Astrocyte of the cerebellum (primary cell): ENCODE measurements around the gene TNS1.

Experiments
- DNase-seq: peaks from one replicate; pipeline ENCODE4 v3.0.0-alpha.2; 2011; ENCODE audit warnings: low read depth
- H3K4me3 ChIP-seq: 2 replicates; pipeline ENCODE4 v1.5.1; 2011; ENCODE audit warnings: mild to moderate bottlenecking, low read depth, low read length, moderate library complexity
- in situ Hi-C: cut with HindIII; loops from 2 replicates; pipeline ENCODE4 v1.10.0; 2017; ENCODE audit warnings: low sequenced_read_pairs
- TF ChIP-seq, protein P1 (sequence below): IDR thresholded peaks from 2 replicates; pipeline ENCODE4 v1.5.1; 2012; ENCODE audit warnings: low read length, low read depth, moderate library complexity, mild to moderate bottlenecking; ENCODE audit errors: missing control alignments

TNS1 gene

DNA sequence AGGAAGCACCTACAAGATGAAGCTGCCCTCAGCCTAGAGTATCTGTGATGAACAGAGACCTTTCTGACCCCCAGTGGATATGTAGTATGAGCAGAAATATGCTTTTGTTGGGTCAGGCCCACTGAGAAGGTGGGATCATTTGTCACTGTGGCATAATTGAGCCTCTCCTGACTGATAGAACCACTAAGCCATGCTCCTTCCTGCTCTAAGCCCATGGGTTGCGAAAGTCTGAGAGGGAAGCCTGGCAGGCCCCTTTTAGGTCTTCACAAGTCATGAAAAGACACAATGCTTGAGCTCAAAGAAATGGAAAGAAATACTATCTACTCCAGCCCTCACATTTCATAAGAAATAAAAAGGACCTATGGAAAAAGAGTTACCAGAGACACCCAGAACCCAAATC is 127.7 kb downstream of the TNS1 start:
- in situ Hi-C loops: no loop called here
- DNase-seq: no peak
- H3K4me3 ChIP-seq: no peak overlapping the region

DNA sequence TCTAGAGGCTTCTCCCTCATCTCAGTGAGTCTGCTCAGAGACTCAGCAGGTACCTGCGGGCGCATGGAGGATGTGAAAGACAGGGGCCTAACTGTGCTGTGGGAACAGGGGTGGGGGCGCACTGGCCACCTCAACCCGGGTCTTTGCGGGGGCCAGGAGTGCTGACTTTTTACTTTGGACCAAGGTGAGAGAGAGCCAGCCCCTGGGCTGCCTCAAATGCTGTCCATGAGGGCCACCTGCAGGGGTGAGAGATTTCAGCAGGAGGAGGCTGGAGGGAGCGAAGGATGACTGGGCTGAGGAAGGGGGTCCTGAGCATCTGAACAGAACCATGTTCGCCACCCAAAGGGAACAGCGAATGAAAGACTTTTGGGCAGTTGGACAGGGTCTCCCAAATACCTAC is 129.4 kb downstream of the TNS1 start:
- H3K4me3 ChIP-seq: no peak overlapping the region
- in situ Hi-C loops: no loop called here
- TF ChIP-seq, protein P1, sequence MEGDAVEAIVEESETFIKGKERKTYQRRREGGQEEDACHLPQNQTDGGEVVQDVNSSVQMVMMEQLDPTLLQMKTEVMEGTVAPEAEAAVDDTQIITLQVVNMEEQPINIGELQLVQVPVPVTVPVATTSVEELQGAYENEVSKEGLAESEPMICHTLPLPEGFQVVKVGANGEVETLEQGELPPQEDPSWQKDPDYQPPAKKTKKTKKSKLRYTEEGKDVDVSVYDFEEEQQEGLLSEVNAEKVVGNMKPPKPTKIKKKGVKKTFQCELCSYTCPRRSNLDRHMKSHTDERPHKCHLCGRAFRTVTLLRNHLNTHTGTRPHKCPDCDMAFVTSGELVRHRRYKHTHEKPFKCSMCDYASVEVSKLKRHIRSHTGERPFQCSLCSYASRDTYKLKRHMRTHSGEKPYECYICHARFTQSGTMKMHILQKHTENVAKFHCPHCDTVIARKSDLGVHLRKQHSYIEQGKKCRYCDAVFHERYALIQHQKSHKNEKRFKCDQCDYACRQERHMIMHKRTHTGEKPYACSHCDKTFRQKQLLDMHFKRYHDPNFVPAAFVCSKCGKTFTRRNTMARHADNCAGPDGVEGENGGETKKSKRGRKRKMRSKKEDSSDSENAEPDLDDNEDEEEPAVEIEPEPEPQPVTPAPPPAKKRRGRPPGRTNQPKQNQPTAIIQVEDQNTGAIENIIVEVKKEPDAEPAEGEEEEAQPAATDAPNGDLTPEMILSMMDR: no peak
- no peak for DNase-seq

More for the DNA sequence above, 127.7 kb downstream of the TNS1 start:
- TF ChIP-seq, protein P1: no peak

DNA sequence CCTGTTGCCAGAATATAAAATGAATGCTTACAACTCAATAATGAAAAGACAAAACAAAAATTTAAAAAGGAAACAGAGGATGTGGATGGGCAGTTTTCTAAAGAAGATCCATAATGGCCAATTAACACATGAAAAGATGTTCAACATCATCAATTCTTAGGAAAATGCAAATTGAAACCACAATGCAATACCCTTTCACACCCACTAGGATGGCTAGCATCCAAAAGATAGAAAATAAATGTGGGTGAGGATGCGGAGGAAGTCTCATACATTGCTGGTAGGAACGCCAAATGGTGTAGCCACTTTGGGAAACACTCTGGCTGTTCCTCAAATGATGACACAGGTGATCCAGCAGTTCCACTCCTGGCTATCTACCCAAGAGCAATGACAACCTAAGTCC is 130.5 kb downstream of the TNS1 start:
- DNase-seq: no peak
- no peak overlapping the region for H3K4me3 ChIP-seq
- in situ Hi-C loops: no loop called here
- TF ChIP-seq, protein P1: no peak

DNA sequence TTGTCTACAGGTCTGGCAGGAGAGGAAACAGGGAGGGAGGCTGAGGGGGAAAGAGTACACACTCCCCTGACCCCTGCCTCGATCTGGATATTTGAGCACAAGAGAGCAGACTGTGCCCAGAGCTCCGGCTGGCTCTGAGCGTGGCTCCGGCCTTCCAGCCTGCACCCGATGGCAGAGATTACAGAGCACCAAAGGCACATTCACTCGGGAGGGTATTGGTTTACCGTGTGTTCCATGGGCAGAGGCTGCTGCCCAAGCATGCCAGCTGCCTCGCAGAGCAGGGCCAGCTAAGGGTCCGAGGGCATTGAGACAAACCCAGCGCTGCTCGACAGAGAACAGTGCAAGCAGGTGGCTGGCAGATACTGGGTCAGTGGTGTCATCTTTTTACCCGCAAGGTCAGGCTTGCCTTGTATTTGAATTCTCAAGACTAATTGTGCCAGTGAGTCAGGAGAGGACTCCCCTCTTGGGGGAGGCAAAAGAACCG is 132.2 kb downstream of the TNS1 start:
- DNase-seq: no peak
- TF ChIP-seq, protein P1: no peak
- in situ Hi-C loops: no loop called here
- no peak overlapping the region for H3K4me3 ChIP-seq

DNA sequence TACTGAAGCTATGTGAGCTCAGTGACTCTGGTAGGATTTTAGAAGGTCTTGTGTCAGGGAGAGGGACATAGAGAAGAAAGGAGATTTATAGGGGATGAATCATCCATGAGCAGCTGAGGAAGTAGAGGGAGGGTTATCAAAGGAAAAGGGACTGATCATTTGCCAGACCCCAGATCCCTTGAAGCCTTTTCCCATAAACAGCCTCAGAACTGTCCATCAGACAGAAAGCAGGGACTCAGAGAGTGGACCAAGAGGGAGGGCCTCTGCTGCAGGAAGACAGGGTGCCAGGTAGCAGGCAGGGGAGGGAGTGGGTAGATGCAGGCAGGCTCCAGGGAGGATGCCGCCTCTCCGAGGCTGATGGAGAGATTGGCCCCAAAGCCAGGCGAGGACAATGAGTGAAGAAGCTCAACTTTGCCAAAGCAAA is 133.9 kb downstream of the TNS1 start:
- TF ChIP-seq, protein P1: no peak
- in situ Hi-C loops: no loop called here
- no peak for DNase-seq
- H3K4me3 ChIP-seq: no peak overlapping the region

DNA sequence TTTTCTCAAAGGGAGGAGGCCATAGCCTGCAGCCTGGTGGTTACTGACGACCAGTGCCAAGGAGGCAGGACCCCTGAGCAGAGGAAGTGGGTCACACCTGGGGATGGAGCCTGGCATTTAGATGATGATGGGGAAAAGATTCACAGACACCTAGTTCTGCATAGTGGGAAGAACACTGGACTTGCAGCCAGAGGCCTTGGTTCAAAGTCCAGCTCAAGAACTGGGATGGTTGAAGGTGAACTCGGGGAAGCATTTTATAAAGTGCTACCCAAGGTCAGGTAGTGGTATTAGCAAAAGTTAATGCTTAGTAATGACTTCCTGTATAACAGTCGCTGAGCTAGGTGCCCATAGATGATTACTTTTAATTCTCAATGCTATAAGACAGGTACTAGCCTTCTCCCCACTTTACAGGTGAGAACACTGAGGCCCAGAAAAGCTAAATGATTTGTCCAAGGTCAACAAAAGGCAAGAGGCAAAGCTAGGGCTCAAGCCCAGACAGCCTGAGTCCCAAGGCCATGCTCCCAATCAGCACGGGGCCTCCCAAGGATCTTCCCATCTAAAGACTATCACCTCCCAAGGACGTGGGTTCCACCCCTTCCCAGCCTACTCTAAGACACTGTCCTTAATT is 134.4 kb downstream of the TNS1 start:
- TF ChIP-seq, protein P1: no peak
- no peak overlapping the region for H3K4me3 ChIP-seq
- in situ Hi-C loops: no loop called here
- no peak for DNase-seq
